ENCODE measurements around the gene ATP10A.

GRCh38 chr15:25790000-25790660, 73.0 kb downstream of the ATP10A start:
- TF ChIP-seq CTCF (IDR thresholded peaks at IDR 0.05) (no peak), POLR2A (IDR thresholded peaks at IDR 0.05) (no peak)
